ENCODE data around the gene PLCH1.
"Not testable (repeated sequence)": the region's sequence is repeated elsewhere in the genome, so short reads cannot be mapped to it uniquely, and the experiment has no call there.

The PLCH1 gene

DNA sequence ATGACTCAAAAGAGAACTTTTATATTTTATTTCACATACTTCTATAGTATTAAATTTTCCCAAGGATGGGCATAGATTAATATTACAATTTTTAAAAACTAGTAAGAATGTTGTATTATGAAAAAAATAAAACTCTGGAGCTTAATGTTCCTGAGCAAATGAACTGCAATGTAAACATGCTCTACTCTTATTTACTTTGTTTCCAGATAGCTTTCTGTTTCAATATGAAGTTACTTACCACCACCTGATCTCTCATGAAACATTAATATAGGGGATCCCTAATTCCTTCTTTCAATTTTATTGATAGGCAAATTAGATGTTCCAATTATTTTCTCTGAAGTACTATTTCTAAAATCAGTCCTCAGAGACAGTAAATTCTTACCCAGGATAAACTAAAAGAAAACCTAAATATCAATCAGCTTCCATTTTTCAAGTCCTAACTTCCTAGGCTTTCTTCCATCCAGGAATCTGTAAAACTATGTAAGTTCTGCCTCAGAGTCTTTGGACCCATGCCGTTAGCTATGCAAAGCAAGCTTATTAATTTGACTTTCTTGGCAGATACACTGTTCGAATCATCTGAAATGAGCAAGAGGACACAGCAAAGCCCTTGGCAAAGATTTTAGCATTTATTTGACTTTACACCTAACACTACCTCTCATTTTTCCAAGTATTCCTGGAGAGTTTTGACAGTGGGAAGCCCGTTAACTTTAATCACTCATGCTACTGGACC lies 93.2 kb downstream of the PLCH1 start:
- no peak for DNase-seq (ENCODE audit: extremely low read depth in 1 of 2, low read depth in 1 of 2)

DNA sequence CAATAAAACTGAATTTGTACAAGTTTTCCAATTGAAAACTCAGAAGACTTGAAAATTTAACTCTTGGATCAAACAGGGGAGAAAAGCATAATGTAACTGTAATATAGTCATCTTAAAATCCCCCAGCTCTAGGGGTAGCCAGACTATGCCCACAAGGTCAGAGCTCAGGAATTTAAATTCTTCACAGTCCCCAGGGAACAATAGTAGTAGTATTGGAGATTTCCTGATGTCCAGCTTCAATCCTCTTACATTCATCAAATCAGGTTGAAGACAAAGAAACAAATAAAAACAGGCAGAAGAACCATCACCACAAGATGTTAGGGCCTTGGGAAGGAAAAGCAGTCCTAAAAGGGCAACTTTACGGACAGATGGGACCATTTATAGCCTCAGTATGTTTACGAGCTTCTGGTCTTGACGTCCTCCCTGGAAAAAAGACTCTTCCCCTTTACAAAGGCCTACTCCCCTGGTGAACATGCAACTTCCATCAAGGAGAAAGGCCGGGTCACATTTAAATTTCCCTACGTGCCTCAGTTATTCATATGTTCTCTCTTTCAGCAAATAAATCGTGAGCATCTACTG lies 96.8 kb downstream of the PLCH1 start:
- no peak for DNase-seq (ENCODE audit: extremely low read depth in 1 of 2, low read depth in 1 of 2)

DNA sequence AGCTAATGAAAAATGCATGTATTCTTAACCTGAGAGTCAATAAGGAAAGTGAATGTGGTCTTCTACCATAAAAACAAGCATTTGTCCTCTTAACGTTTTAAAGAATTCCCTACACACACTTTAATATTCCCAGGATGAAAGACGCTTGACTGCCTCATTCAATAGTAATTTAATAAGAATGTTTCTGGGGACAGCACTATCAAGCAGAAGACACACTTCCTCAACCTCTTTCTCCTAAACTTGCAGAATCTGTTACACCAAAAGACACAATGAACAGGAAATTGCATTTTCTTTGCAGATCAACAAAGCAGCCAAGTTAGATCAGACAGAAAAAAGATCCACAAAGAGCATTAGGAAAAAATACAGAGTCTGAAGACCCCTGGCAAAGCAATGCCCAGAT lies 97.7 kb downstream of the PLCH1 start:
- no peak for DNase-seq (ENCODE audit: extremely low read depth in 1 of 2, low read depth in 1 of 2)

- no peak for DNase-seq (ENCODE audit: extremely low read depth in 1 of 2, low read depth in 1 of 2)
Measured at GRCh38 chr3:155646669-155647068, 98.2 kb downstream of the PLCH1 start.

GRCh38 chr3:155646128-155646527 lies 98.7 kb downstream of the PLCH1 start:
- DNase-seq (ENCODE audit: extremely low read depth in 1 of 2, low read depth in 1 of 2) = no peak

GRCh38 chr3:155643581-155644165 lies 101.2 kb downstream of the PLCH1 start:
- no peak for DNase-seq (ENCODE audit: extremely low read depth in 1 of 2, low read depth in 1 of 2)

DNA sequence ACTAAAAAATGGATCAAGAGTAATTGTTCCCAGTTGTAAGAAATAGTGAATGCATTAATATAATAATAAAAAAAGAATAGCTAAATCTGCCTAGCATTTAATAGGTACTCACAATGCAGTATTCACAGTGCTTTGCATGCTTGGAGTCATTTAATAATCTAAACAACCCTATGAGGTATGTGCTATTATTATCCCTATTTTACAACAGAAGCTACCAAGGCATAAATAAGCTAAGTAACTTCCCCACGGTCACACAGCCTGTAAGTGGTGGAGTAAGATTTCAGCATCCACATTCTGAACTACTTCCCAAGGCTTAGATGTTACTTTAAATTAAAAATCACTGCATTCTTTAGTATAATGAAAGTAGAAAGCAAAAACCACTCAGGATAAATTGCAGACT lies 102.9 kb downstream of the PLCH1 start:
- DNase-seq (ENCODE audit: extremely low read depth in 1 of 2, low read depth in 1 of 2) = no peak

GRCh38 chr3:155640098-155640497 lies 104.8 kb downstream of the PLCH1 start:
- DNase-seq (ENCODE audit: extremely low read depth in 1 of 2, low read depth in 1 of 2) = no peak

- DNase-seq (ENCODE audit: extremely low read depth in 1 of 2, low read depth in 1 of 2) = no peak
Measured at GRCh38 chr3:155639462-155640055, 105.3 kb downstream of the PLCH1 start.

- DNase-seq (ENCODE audit: extremely low read depth in 1 of 2, low read depth in 1 of 2) = not testable (repeated sequence)
Measured at GRCh38 chr3:155638461-155638860, 106.4 kb downstream of the PLCH1 start.

- no peak for DNase-seq (ENCODE audit: extremely low read depth in 1 of 2, low read depth in 1 of 2)
Measured at GRCh38 chr3:155637567-155637966, 107.3 kb downstream of the PLCH1 start.

DNA sequence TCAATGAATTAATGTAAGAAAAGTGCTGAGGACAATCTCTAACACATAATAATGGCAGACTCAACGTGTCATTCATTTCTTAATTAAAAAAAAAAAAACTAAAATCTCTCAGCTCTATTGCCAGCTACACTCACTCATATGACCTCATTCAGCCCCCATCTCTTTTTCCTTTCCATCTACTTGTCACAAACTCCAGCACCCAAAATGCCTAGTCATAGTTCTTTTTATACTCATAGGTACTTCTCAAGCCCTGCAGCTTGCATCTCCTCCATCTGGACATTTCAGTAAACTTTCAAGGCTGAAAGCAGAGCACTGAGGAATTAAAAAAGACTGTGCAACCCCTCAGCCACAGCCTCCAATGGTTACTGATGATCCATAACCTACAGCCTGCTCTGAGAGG lies 109.8 kb downstream of the PLCH1 start:
- no peak for DNase-seq (ENCODE audit: extremely low read depth in 1 of 2, low read depth in 1 of 2)

GRCh38 chr3:155634121-155634719 lies 110.7 kb downstream of the PLCH1 start:
- DNase-seq (ENCODE audit: extremely low read depth in 1 of 2, low read depth in 1 of 2) = no peak

DNA sequence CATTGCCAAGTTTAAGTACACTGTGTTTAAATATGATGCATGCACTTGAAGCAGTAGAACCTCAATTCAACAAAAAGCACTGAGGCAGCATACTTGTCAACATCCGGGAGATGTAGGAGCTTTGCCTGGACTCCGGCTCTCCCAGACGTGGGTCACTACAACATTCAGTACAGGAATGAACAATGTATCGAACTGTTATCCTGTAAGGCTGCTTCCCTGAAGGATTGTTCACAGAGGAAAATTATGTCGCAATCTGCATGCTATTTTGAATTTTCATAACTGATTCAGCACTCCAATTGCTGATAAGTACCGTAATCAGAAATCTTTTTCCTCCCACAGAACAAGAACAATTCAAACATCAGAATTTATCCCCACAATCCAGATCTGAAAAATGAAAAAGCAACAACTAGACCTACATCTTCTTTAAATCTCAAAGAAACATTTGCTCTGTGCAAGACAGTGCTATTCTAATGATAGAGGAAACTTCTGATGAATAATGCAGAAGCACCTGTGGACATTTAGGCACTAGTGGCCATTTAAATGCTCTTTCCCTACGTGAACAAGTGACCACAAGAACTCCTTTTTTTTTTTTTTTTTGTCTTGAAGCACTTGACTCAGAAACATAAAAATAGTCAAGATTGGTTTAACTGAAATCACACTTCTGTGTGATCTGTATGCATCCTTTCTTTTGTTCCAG lies 113.4 kb downstream of the PLCH1 start:
- no peak for DNase-seq (ENCODE audit: extremely low read depth in 1 of 2, low read depth in 1 of 2)

DNA sequence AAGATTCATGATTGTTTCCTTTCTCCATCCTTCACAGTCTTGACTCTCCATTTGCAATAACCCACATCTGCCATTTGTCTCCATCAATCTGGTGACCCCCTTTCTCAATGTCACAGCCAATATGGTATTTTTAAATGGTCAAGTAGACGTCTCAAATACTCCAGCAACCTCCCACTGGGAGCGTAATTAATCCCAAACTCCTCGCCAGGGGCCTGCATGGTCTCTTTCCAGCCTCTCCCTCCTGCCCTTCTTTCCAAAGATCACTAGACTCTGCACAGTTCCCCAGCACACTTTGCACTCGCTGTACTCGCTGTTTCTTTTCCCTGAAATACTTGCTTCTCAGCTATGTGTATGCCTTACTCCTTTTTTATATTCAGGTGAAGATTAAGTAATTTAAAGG lies 115.3 kb downstream of the PLCH1 start:
- DNase-seq (ENCODE audit: extremely low read depth in 1 of 2, low read depth in 1 of 2) = no peak

DNA sequence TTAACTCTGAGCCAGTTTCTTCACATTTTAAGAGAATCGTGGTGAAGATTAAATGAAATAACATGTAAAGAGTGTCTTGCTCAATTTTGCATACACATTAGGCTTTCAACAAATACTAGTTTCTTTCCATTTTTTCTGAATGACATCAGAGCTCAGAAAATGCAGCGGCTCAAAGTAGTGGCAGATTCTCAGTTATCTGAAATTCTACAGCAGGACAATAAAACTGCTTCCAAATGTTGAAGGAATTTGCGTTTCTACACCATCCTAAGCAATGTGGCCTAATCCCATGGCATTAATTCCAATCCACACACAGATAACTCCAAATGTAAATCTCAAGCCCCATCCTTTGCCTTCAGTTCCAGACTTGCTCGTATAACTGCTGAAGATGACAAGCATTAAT lies 115.8 kb downstream of the PLCH1 start:
- DNase-seq (ENCODE audit: extremely low read depth in 1 of 2, low read depth in 1 of 2) = no peak

DNA sequence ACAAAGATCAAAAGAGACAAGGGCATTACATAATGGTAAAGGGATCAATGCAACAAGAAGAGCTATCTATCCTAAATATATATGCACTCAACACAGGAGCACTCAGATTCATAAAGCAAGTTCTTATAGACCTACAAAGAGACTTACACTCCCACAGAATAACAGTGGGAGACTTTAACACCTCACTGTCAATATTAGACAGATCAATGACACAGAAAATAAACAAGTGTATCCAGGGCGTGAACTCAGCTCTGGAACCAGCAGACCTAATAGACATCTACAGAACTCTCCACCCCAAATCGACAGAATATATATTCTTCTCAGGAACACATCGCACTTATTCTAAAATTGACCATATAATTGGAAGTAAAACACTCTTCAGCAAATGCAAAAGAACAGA lies 122.2 kb downstream of the PLCH1 start:
- DNase-seq (ENCODE audit: extremely low read depth in 1 of 2, low read depth in 1 of 2) = not testable (repeated sequence)

DNA sequence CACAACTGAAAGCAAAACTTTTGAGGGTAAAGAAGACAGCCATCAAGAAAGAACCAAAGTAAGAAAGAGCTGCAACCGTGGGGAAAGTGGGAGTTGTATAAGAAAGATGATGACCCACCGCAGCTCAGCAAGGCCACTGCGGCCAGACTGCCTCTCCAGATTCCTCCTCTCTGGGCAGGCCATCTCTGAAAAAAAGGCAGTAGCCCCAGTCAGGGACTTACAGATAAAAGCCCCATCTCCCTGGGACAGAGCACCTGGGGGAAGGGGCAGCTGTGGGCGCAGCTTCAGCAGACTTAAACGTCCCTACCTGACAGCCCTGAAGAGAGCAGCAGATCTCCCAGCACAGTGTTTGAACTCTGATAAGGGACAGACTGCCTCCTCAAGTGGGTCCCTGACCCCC lies 124.3 kb downstream of the PLCH1 start:
- DNase-seq (ENCODE audit: extremely low read depth in 1 of 2, low read depth in 1 of 2) = not testable (repeated sequence)

DNA sequence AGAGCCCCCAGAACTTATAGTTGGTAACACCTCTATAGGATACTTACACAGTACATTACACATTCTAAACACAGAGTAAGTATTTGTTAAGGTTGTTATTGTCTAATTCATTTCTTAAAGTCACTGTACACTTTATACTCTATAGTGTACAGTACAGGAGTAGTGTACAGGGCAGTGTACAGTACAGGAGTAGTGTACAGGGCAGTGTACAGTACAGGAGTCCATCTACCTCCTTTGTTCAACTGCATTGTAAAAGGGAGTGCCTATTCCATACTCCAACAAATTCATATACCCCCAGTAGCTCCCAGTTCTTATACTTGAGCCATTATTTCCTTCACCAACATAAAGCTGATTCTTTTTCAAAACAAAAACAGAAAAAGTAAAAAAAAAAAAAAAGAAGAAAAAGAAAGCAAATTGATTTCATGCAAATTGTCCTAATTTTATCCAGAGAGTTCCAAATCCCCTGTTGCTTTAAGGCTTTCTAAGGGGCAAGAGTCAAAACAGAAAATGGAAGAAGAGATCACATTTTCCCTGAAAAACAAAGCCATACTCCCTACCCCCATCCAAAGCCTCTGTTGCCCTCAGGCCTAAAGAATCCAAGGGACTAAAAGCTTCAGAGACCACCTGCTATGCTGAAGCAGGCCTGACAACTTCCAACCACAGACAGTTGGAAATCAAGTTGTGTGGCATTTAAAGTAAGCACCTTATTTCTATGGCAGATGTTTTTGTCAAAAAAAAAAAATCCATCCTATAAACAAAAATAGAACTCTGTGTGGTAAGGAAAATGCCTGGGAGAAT lies 125.6 kb downstream of the PLCH1 start:
- no peak for DNase-seq (ENCODE audit: extremely low read depth in 1 of 2, low read depth in 1 of 2)

- DNase-seq (ENCODE audit: extremely low read depth in 1 of 2, low read depth in 1 of 2) = no peak
Measured at GRCh38 chr3:155618543-155618942, 126.3 kb downstream of the PLCH1 start.

Data from activated CD8-positive, alpha-beta memory T cell treated with anti-CD3 and anti-CD28 coated beads for 1 hour (primary cell).